Urothelium cell line (cell line): Measurements from ENCODE around the gene GLDC.

Experiments used
- DNase-seq: peaks from one replicate; pipeline ENCODE4 v3.0.0; 2011; ENCODE audit warnings: low spot score, mixed read lengths
- FAIRE-seq: peaks from 2 replicates; lab custom pipeline; 2011; peaks lifted over from hg19 to GRCh38; lab: Jason Lieb, UNC

GLDC gene

GRCh38 chr9:6525326-6526045 lies 120.0 kb downstream of the GLDC start:
- no peak for DNase-seq
- no peak for FAIRE-seq

- FAIRE-seq: no peak
- DNase-seq: no peak
These were observed 123.3 kb downstream of the GLDC start for GRCh38 chr9:6522263-6522662.

GRCh38 chr9:6512085-6512657 lies 133.4 kb downstream of the GLDC start:
- DNase-seq (no peak), FAIRE-seq (no peak)

- no peak for FAIRE-seq
- no peak for DNase-seq
These were observed 139.0 kb downstream of the GLDC start for GRCh38 chr9:6506571-6506970.

GRCh38 chr9:6502399-6502798 lies 143.1 kb downstream of the GLDC start:
- FAIRE-seq (no peak), DNase-seq (no peak)

- FAIRE-seq (no peak), DNase-seq (no peak)
These were observed 143.9 kb downstream of the GLDC start for GRCh38 chr9:6501526-6502210.

GRCh38 chr9:6498982-6499381 lies 146.5 kb downstream of the GLDC start:
- FAIRE-seq (no peak), DNase-seq (no peak)

- FAIRE-seq (no peak), DNase-seq (no peak)
These were observed 150.1 kb downstream of the GLDC start for GRCh38 chr9:6495466-6495865.

GRCh38 chr9:6490863-6491262 lies 154.7 kb downstream of the GLDC start:
- FAIRE-seq: no peak
- no peak for DNase-seq

- FAIRE-seq (no peak), DNase-seq (no peak)
These were observed 156.4 kb downstream of the GLDC start for GRCh38 chr9:6489099-6489498.

- DNase-seq (no peak), FAIRE-seq (no peak)
These were observed 157.1 kb downstream of the GLDC start for GRCh38 chr9:6488395-6488794.

- FAIRE-seq (no peak), DNase-seq (no peak)
These were observed 161.3 kb downstream of the GLDC start for GRCh38 chr9:6484210-6484609.
